IPS-18a (cell line): ENCODE data around the gene UAP1L1.
"Not testable (repeated sequence)": the region's sequence is repeated elsewhere in the genome, so short reads cannot be mapped to it uniquely, and the experiment has no call there.

Source experiments
- H3K27ac ChIP-seq: one replicate; pipeline ENCODE4 v1.5.1; 2013; ENCODE audit warnings: low read length
- H3K27me3 ChIP-seq: one replicate; pipeline ENCODE4 v1.6.1; 2013; ENCODE audit warnings: mild to moderate bottlenecking, low read length; ENCODE audit not compliant: control insufficient read depth, insufficient read depth
- H3K36me3 ChIP-seq: one replicate; pipeline ENCODE4 v1.6.1; 2013; ENCODE audit warnings: low read depth, low read length; ENCODE audit not compliant: control insufficient read depth
- H3K4me1 ChIP-seq: one replicate; pipeline ENCODE4 v1.6.1; 2013; ENCODE audit warnings: low read depth, low read length; ENCODE audit not compliant: control insufficient read depth
- H3K4me3 ChIP-seq: one replicate; pipeline ENCODE4 v1.5.1; 2013; ENCODE audit warnings: low read length
- H3K9ac ChIP-seq: one replicate; pipeline ENCODE4 v1.6.1; 2013; ENCODE audit warnings: mild to moderate bottlenecking, low read length, moderate library complexity
- H3K9me3 ChIP-seq: one replicate; pipeline ENCODE4 v1.6.1; 2013; ENCODE audit warnings: low read depth, low read length; ENCODE audit not compliant: control insufficient read depth

The UAP1L1 gene

DNA sequence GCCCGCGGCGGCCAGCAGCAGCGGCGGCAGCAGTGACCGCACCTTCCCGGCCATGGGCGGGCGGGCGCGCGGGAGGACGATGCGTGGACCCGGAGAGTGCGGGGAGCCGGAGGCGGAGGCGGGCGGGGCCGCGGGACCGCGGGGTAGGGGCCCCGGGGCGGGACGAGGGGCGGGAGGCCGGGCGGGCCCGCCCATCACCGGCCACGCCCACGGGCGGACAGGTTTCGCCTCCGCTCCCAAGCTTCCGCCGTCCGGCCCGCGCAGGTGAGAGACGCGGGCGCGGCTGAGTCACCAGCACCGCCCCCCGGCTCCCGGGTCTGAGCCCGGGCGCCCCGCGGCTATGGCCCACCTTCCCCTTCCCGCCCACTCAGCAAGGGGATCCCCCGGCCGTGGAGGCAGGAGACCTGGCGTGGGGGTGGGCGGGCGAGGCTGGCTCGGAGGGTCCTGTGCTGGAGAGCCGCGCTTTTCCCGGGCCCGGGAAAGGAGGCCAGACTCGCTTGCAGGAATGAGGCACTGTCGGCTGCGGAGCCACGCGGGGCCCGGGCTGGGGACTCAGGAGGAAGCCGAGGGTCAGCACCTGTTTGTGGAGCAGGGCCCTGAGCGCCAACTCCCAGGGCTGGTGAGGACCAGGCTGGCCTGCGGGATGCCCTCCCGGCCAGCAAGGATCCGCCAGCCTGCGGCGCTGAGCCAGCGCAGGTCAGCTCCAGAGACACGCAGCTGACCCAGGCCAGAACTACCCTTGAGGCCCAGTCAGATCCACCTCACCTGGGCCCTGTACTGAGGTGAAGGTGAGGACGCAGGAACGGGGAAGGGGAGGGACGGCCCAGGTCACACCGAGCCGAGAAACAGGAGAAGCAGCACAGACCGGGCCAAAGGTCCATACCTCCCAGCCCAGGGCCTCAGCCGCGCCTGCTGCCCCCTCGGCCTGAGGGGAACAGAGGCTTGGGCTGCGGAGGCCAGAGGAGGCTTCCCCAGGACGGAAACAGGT lies 23.1 kb upstream of the UAP1L1 start, which contains the start of gene ENTPD2:
ENTPD2 (minus strand) TSS at position 118 of the 988 bp plus-strand sequence; CDS start at position 54, 64 bp downstream.
- Histone ChIP-seq H3K4me1 (no peaks in the 10 kb centered on the region), H3K36me3 (no peaks in the 10 kb centered on the region), H3K27me3 (peaks cover 78% of the 10 kb centered on the region), H3K27ac (no peak within 1 kb of the TSS), H3K4me3 (peak within 1 kb of the TSS; percentile 27), H3K9me3 (no peaks in the 10 kb centered on the region), H3K9ac (no peak within 1 kb of the TSS)

DNA sequence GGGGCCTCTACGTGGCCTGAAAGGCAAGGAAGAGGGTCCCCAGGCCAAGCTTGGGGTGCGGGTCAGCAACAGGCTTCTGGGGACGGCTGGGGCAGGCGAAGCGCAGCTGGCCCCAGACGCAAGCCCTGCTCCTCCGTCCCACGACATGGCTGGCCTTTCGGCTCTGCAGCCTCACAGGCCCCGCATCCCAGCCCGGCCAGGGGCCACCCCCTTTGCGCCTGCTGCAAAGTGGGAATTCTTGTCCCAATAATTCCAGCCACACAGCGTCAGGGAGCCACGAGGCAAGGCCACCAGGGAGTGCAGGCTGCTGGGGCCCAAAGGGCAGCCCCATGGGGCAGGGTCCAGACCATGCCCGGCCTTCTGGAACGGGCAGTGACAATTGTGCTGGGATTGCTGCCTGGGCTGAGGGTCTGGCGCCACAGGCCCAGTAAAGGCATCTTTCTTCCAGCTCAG lies 22.4 kb upstream of the UAP1L1 start:
- Histone ChIP-seq H3K9ac (no peak overlapping the region), H3K27ac (no peak overlapping the region), H3K9me3 (no peaks in the 10 kb centered on the region), H3K36me3 (no peaks in the 10 kb centered on the region), H3K4me1 (no peaks in the 10 kb centered on the region), H3K4me3 (no peak overlapping the region), H3K27me3 (peaks cover 71% of the 10 kb centered on the region)

DNA sequence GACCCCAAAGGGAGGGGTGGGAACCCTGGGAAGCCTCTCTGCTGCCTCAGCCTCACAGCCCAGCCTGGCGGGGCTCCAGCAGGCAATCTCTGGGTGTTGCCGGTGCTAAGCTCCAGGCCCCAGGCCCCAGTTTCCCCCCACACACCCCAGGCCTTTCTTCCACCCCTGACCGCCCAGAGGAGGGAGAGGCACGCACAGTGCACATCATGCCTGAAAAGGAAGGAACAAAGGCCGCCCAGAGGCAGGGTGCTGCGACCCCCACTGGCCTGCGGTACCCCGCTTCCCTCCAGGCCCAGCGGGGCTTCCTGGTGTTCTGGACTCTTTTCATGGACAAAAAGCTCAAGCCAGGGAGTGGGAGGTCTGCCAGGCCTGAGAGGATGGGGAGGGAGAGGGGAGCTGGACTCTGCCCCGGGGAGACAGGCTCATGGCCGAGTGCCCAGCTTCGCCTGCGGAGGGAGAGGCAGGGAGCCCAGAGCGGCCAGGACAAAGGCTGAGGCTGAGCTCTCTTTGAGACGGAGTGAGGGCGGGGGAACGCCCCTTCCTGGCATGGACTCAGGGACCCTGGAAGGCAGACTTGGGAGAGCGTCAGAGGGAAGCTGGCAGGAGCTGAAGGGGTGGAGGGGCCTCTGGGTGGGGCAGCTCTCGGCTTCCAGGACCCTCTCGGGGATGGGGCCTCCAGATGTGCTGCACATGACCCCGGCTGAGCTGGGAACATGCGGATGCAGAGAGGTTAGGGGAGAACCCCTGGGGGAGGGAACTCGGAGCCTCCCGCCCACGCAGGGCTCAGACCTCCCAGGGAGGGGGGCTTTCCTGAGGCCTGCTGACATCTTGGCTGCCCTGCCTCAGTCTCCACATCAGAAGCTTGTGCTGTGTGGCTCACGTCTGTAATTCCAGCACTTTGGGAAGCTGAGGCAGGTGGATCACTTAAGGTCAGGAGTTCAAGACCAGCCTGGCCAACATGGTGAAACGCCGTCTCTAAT lies 21.6 kb upstream of the UAP1L1 start:
- no peak overlapping the region for H3K27ac ChIP-seq

DNA sequence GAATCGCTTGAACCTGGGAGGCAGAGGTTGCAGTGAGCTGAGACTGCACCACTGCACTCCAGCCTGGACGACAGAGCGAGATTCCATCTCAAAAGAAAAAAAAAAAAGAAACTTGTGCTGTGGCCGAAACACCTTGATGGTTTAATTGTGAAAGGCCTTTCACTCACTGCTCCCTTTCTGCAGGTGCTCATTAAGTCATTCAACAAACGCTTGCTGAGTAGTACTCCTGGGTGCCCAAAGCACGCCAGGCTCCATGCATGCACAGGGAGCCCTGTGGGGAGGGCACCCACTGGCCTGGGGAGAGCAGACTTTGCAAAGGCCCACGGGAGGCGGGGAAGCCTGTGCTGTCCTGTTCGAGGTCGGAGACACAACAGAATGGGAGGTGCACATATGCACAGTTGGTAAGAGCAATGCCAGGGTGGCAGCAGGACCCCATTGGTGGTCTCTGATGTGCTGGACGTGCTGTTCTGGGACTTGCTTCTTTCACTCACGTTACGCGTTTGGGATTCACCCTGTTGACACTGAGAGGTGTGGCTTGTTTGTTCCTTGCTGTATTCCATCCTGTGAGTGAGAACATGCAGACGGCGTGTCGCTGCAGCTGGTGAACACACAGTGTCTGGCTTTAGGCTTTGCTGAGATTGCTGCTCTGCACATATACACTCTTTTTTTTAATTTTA lies 20.4 kb upstream of the UAP1L1 start:
- Histone ChIP-seq H3K4me3 (no peak overlapping the region), H3K36me3 (no peaks in the 10 kb centered on the region), H3K9me3 (no peaks in the 10 kb centered on the region), H3K4me1 (no peaks in the 10 kb centered on the region), H3K27me3 (peaks cover 52% of the 10 kb centered on the region), H3K27ac (no peak overlapping the region), H3K9ac (no peak overlapping the region)

More for the DNA sequence above, 21.6 kb upstream of the UAP1L1 start:
- Histone ChIP-seq H3K4me1 (no peaks in the 10 kb centered on the region), H3K9ac (no peak overlapping the region), H3K9me3 (no peaks in the 10 kb centered on the region), H3K4me3 (no peak overlapping the region), H3K36me3 (no peaks in the 10 kb centered on the region), H3K27me3 (peaks cover 64% of the 10 kb centered on the region)

DNA sequence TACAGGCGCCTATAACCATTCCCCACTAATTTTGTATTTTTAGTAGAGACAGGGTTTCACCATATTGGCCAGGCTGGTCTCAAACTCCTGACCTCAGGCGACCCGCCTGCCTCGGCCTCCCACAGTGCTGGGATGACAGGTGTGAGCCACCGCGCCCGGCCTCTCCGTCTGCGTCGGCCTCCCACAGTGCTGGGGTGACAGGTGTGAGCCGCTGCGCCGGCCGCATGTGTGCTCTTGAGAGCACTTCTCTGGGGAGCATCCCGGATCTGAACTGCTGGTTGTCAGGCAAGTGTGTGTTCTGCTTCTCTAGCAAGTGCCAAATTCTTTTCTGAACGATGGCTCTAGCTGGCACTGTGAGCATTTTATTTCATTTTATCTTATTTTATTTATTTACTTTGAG lies 19.8 kb upstream of the UAP1L1 start:
- Histone ChIP-seq H3K27me3 (peaks cover 45% of the 10 kb centered on the region), H3K4me1 (no peaks in the 10 kb centered on the region), H3K9ac (no peak overlapping the region), H3K4me3 (no peak overlapping the region), H3K36me3 (no peaks in the 10 kb centered on the region), H3K9me3 (no peaks in the 10 kb centered on the region), H3K27ac (no peak overlapping the region)

DNA sequence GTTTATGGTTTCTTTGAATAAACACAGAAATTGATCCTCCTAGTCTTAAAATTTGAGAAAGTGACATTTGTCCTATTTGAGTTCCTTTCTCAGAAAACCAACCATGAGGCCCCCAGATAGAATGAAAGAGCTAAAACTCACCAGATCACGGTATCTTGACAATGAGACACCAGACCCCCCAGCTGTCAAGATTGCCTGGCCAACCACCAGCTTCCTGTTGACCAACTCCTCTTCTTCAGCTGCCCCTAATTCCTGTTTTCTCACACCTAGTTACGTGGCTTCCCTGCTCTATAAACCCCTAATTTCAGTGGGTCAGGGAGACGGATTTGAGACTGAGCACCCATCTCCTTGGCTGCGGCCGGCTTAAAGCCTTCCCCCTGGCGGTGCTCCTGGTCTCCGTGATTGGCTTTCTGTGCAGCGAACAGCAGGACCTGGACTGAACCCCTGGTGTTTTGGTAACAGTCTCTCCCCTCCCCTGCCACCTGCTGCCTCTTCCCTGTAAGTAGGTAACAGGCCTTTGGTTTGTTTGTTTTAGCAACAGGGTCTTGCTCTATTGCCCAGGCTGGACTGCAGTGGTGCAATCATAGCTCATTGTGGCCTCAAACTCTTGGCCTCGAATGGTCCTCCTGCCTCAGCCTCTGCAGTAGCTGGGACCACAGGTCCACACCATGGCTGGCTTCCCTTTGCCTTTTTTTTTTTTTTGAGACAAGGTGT lies 18.6 kb upstream of the UAP1L1 start:
- no peak overlapping the region for H3K27ac ChIP-seq
- H3K9ac ChIP-seq, result no peak overlapping the region
- H3K36me3 ChIP-seq, result no peaks in the 10 kb centered on the region
- H3K4me3 ChIP-seq, result no peak overlapping the region
- no peaks in the 10 kb centered on the region for H3K4me1 ChIP-seq
- peaks cover 34% of the 10 kb centered on the region for H3K27me3 ChIP-seq
- no peaks in the 10 kb centered on the region for H3K9me3 ChIP-seq

DNA sequence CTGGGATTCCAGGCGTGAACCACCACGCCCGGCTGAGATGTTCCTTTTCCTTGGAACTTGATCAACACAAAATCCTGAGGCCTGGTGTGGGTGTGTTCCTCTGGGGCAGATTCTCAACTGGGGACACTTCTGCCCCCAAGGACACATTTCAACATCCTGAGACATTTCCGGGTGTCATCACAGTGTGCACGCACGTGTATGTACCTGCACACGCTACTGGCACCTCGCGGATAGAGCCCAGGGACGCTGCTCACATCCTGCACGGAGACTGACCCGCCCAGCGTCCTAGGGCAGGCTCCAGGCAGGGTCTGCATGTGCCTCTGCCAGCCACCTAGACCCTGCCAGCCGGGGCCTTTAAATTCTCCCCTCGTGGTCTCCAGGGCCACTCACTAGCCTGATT lies 14.9 kb upstream of the UAP1L1 start:
- H3K36me3 ChIP-seq, result no peaks in the 10 kb centered on the region
- peaks cover 10% of the 10 kb centered on the region for H3K27me3 ChIP-seq
- H3K9me3 ChIP-seq, result no peaks in the 10 kb centered on the region
- no peak overlapping the region for H3K9ac ChIP-seq
- no peak overlapping the region for H3K4me3 ChIP-seq
- H3K4me1 ChIP-seq, result no peaks in the 10 kb centered on the region
- no peak overlapping the region for H3K27ac ChIP-seq

DNA sequence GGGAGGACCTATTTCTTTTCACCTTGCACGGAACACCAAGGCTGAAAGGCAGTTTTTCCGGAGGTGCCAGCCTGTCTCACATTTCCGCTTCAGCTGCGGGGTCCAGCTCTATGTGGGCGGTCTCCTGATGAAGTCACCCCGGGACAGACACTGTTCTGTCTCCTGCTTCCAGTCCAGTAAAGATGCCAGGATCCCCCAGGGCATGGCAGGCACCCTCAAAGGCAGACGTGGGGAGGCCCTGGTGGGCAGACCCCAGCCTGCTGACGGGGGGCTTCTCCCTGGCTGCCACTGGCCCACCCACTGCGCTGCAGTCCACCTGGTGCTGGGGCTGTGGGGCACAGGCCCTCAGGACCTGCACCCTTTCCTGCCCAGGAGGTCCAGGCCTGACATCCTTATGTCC lies 14.5 kb upstream of the UAP1L1 start:
- H3K4me3 ChIP-seq, H3K9ac ChIP-seq, H3K27ac ChIP-seq, H3K9me3 ChIP-seq, H3K27me3 ChIP-seq, H3K36me3 ChIP-seq, H3K4me1 ChIP-seq: not testable (repeated sequence)

DNA sequence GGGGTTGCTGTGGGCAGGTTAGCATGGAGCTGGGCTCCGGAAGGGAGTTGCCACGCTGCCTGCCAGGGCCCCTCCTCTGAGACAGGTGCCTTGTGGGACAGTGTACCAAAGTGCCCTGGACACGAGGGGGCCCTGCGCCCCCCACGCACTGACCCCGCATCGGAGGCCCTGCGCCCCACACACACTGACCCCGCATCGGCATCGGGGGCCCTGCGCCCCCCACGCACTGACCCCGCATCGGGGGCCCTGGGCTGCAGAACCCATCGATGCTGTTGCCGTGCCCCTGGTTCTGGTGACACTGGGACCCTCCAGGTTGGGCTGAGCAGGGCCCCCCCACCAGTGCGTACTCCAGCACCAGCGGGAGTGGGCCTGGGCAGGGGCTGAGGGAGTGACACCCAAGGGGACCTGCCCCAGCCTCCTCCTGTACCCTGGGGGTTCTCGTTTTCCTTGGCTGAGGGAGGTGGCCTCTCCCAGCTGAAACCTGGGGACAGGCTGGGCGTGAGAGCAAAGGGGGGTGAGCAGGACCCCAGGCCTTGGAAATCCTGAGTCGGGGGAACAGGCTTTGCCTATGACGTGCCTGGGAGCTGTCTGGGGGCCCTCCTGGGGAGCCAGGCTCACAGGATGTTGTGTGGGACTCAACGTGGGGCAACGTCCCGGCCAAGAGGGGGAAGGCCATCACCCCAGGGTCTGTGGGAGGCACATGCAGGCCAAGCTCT lies 13.8 kb upstream of the UAP1L1 start:
- no peaks in the 10 kb centered on the region for H3K4me1 ChIP-seq
- H3K9ac ChIP-seq, result no peak overlapping the region
- no peaks in the 10 kb centered on the region for H3K36me3 ChIP-seq
- H3K4me3 ChIP-seq, result no peak overlapping the region
- H3K27me3 ChIP-seq, result peaks cover 4% of the 10 kb centered on the region
- H3K9me3 ChIP-seq, result no peaks in the 10 kb centered on the region
- no peak overlapping the region for H3K27ac ChIP-seq
